GM12864 (cell line): ENCODE results near the gene FZD8.

ENCODE experiments used
- DNase-seq: peaks from one replicate; pipeline ENCODE4 v3.0.0-alpha.2; 2011; ENCODE audit warnings: low read depth
- H3K4me3 ChIP-seq: 2 replicates; pipeline ENCODE4 v1.5.1; 2011; ENCODE audit warnings: mild to moderate bottlenecking, low read depth, low read length, control low read depth
- CTCF ChIP-seq: IDR thresholded peaks from 2 replicates; pipeline ENCODE4 v1.5.1; 2011; ENCODE audit warnings: low read depth, mild to moderate bottlenecking, moderate library complexity, low read length, control low read depth, inconsistent platforms; ENCODE audit errors: missing control alignments

Gene FZD8

GRCh38 chr10:35594115-35595079, 47.7 kb downstream of the FZD8 start:
- no peak for DNase-seq
- no peak overlapping the region for H3K4me3 ChIP-seq
- TF ChIP-seq CTCF = no peak

DNA sequence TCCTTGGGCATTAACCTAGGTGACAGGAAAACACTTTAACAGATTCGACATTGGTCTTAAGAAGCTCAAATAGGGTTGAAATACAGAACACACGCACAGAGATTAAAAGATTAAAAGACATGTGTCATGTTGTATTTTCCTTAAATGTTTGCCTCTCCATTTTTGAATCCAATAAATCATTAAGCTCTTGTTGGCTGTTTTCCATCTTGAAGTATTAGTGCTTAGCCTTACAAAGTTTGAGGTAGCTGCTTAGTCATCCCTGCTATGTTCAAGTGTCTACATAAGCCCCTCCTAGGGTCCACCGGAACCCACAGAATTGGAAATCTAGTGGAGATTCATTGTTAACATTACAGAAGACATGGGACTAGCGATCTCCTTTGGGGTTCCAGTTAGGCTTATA, 49.7 kb downstream of the FZD8 start:
- DNase-seq = no peak
- TF ChIP-seq CTCF = no peak

DNA sequence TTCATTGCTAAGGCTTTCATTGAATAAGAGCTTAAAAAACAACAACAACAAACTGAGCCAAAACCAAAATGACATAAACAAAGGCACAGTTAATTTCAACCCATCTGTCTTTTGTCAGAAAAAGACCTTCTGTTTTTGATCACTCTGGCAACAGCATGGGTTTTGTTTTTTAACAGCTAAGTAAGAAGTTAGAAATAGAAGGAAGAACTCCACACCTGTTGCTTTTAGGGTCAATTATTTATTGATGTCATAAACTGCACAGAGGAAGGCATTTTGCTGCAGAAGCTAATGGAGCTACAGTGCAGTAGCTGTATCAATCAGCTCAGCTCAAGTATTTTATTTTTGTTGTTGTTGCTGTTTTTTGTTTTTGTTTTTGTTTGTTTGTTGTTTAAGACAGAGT, 53.3 kb downstream of the FZD8 start:
- no peak for TF ChIP-seq CTCF
- no peak overlapping the region for H3K4me3 ChIP-seq
- DNase-seq = no peak

More for the DNA sequence above, 49.7 kb downstream of the FZD8 start:
- no peak overlapping the region for H3K4me3 ChIP-seq
